K562 (cell line): Measurements from ENCODE around the gene GRIA3. TPM values are rescaled to one million over a fixed set of nuclear protein-coding genes. Genes with fewer than 3 reads are reported as not detected.

Experiments used
- ATAC-seq: fragments of 200-7000 bp; cut with Tn5 transposase; 3 replicates; pipeline ENCODE4 v1.9.1; 2020; ENCODE audit warnings: moderate library complexity
- BruUV-seq: library from RNA; stranded (reverse); fragments of 400-500 nt; replicated peaks from 2 replicates; lab custom pipeline; 2021; lab: Mats Ljungman, UMichigan
- CTCF ChIA-PET: fragments of 300-600 bp; formaldehyde crosslinking; extraction: SDS; loops from one replicate; lab custom pipeline; 2021; ENCODE audit warnings: low intra/inter-chr PET ratio; lab: Yijun Ruan, JAX
- POLR2A ChIA-PET: fragments of 300-600, 350-650 bp; sonication (Branson Sonifier 250); formaldehyde crosslinking; extraction: SDS; loops from one replicate; lab custom pipeline; 2021; ENCODE audit warnings: antibody characterized with exemption, inconsistent platforms; lab: Yijun Ruan, JAX
- DNase-seq, 4 experiments: peaks; one replicate each; pipeline versions ENCODE4 v3.0.0 to v3.0.0-alpha.2; 2011 to 2018; ENCODE audit warnings: low spot score in 3 of 4, mixed read lengths in 3 of 4; ENCODE audit errors: extremely low read depth in 1 of 4
- FAIRE-seq: peaks from 2 replicates; lab custom pipeline; 2011; peaks lifted over from hg19 to GRCh38; lab: Jason Lieb, UNC
- H2AFZ ChIP-seq: 2 replicates; pipeline ENCODE4 v1.6.0; 2011; ENCODE audit warnings: low read depth, low read length, control low read depth, inconsistent platforms
- H3K27ac ChIP-seq: fragments of 200-600 bp; 3 replicates; pipeline ENCODE4 v1.8.0; 2011; ENCODE audit warnings: low read depth, mild to moderate bottlenecking, control low read depth, inconsistent platforms, low read length, moderate library complexity, mixed read lengths; ENCODE audit errors: extremely low read depth
- H3K27me3 ChIP-seq, 2 experiments: fragments of 300-600 bp in 1 of 2; 2 replicates in 1 of 2; 3 replicates in 1 of 2; pipeline versions ENCODE4 v1.6.0 to v1.8.0; 2011; ENCODE audit warnings: inconsistent platforms in 2 of 2, low read length in 2 of 2, mild to moderate bottlenecking in 1 of 2, mixed read lengths in 1 of 2, moderate library complexity in 1 of 2; ENCODE audit not compliant: control insufficient read depth in 2 of 2, insufficient read depth in 2 of 2
- H3K36me3 ChIP-seq: fragments of 300-600 bp; 3 replicates; pipeline ENCODE4 v1.8.0; 2011; ENCODE audit warnings: mild to moderate bottlenecking, low read length, inconsistent platforms; ENCODE audit not compliant: control insufficient read depth, insufficient read depth
- H3K4me1 ChIP-seq, 2 experiments: fragments of 200-600 bp in 1 of 2; replicated peaks in 1 of 2; 2 replicates in 1 of 2; 3 replicates in 1 of 2; pipeline versions ENCODE4 v1.5.1 to v1.8.0; 2011; ENCODE audit warnings: inconsistent platforms in 2 of 2, low read length in 2 of 2, mild to moderate bottlenecking in 1 of 2, mixed read lengths in 1 of 2, moderate library complexity in 1 of 2; ENCODE audit not compliant: control insufficient read depth in 2 of 2, insufficient read depth in 2 of 2
- H3K4me2 ChIP-seq: 2 replicates; pipeline ENCODE4 v1.6.1; 2011; ENCODE audit warnings: low read length, control low read depth, inconsistent platforms, mixed read lengths; ENCODE audit not compliant: insufficient read depth
- H3K4me3 ChIP-seq: fragments of 200-600 bp; sonication (generic), shearing (Covaris generic); 2 replicates; pipeline ENCODE4 v1.5.1; 2016; ENCODE audit warnings: control low read depth, inconsistent platforms
- H3K79me2 ChIP-seq: fragments of 200-600 bp; 3 replicates; pipeline ENCODE4 v1.8.0; 2011; ENCODE audit warnings: low read length, inconsistent platforms; ENCODE audit not compliant: control insufficient read depth, insufficient read depth
- H3K9ac ChIP-seq, 2 experiments: 2 replicates each; pipeline versions ENCODE4 v1.6.0 to v1.6.1; 2011; ENCODE audit warnings: low read depth in 2 of 2, low read length in 2 of 2, control low read depth in 1 of 2, inconsistent platforms in 1 of 2, mild to moderate bottlenecking in 1 of 2, mixed read lengths in 1 of 2; ENCODE audit not compliant: insufficient read depth in 1 of 2
- H3K9me1 ChIP-seq: one replicate; pipeline ENCODE4 v1.6.0; 2011; ENCODE audit warnings: inconsistent platforms, mild to moderate bottlenecking, low read length, moderate library complexity; ENCODE audit not compliant: control insufficient read depth, insufficient read depth
- H3K9me3 ChIP-seq: replicated peaks from 2 replicates; pipeline ENCODE4 v1.5.1; 2011; ENCODE audit warnings: low read depth, low read length, inconsistent platforms; ENCODE audit not compliant: control insufficient read depth, insufficient read depth
- H4K20me1 ChIP-seq: replicated peaks from 2 replicates; pipeline ENCODE4 v1.6.1; 2011; ENCODE audit warnings: low read length, inconsistent platforms, mixed read lengths; ENCODE audit not compliant: control insufficient read depth, insufficient read depth
- BCLAF1 ChIP-seq, 2 experiments: fragments of 450-650 bp in 1 of 2; IDR thresholded peaks; 2 replicates each; pipeline ENCODE4 v1.6.1; 2011 to 2017; ENCODE audit warnings: low read depth in 2 of 2, antibody characterized with exemption in 1 of 2, borderline replicate concordance in 1 of 2, low read length in 1 of 2, mild to moderate bottlenecking in 1 of 2, mixed read lengths in 1 of 2; ENCODE audit not compliant: control insufficient read depth in 1 of 2
- NR2F6 ChIP-seq: fragments of 450-650 bp; formaldehyde crosslinking; IDR thresholded peaks from 2 replicates; pipeline ENCODE4 v1.4.0; 2020; ENCODE audit warnings: mild to moderate bottlenecking
- POLR3G ChIP-seq: IDR thresholded peaks from 2 replicates; pipeline ENCODE4 v1.6.1; 2011; ENCODE audit not compliant: insufficient read length, insufficient replicate concordance; ENCODE audit errors: extremely low read depth
- SREBF2 ChIP-seq: sonication (generic); formaldehyde crosslinking; IDR thresholded peaks from 2 replicates; pipeline ENCODE4 v1.4.0; 2020; ENCODE audit warnings: mild to moderate bottlenecking, missing genetic modification reagents
- VEZF1 ChIP-seq: fragments of 200-800 bp; sonication (Bioruptor generic); IDR thresholded peaks from 2 replicates; pipeline ENCODE4 v1.6.1; 2017; ENCODE audit warnings: missing genetic modification characterization, missing compliant biosample characterization
- ZNF407 ChIP-seq: fragments of 450-650 bp; IDR thresholded peaks from 2 replicates; pipeline ENCODE4 v1.6.1; 2016; ENCODE audit warnings: low read depth
- ZNF57 ChIP-seq: fragments of 450-650 bp; formaldehyde crosslinking; IDR thresholded peaks from 2 replicates; pipeline ENCODE4 v1.4.0; 2020; ENCODE audit warnings: mild to moderate bottlenecking, moderate library complexity
- WGBS: fragments of 100-300 bp; shearing (Covaris generic); methylation state at CpG from one replicate; pipeline ENCODE4 v1.1.6; 2016; ENCODE audit warnings: low coverage, mixed read lengths; ENCODE audit not compliant: insufficient coverage; ENCODE audit errors: missing lambda C conversion rate; 5-methylcytosine and 5-hydroxymethylcytosine counted together
- in situ Hi-C: fragments of 300-500 bp; cut with MboI; formaldehyde crosslinking; loops from 4 replicates; pipeline ENCODE4 v1.15.0; 2018; ENCODE audit warnings: inconsistent platforms, mixed read lengths
- intact Hi-C: fragments of 100-400 bp; cut with micrococcal nuclease; formaldehyde crosslinking; loops from 2 replicates; pipeline ENCODE4 v1.14.2; 2022
- polyA plus RNA-seq, 8 experiments: library from polyadenylated mRNA; depleted of rRNA in 4 of 8; stranded (reverse) in 5 of 8; unstranded in 3 of 8; fragments of >200 nt; fragmentation: Nextera tagmentation in 2 of 8; fragmentation: Illumina TruSeq in 1 of 8; extraction: Ambion mirVana in 2 of 8; extraction: Trizol in 1 of 8; gene quantifications; 2 replicates each; pipeline versions ENCODE4 v1.2.1 to v1.2.3, GENCODE V29; 2011 to 2014; ENCODE audit warnings: inconsistent platforms in 1 of 8, missing spikeins in 1 of 8
- total RNA-seq, 7 experiments: library from RNA; depleted of rRNA in 6 of 7; stranded (reverse); fragments of >200 nt in 6 of 7; fragmentation: Illumina TruSeq in 2 of 7; extraction: Trizol in 2 of 7; gene quantifications; 2 replicates each; pipeline versions ENCODE4 v1.2.1 to v1.2.3, GENCODE V29; 2011 to 2021; ENCODE audit warnings: low replicate concordance in 1 of 7

Gene GRIA3
- total and polyA plus RNA-seq, 9 of the 15 experiments (the other 6 are each of a cell fraction or from before 2014, with no cell fraction given) = 0.10 TPM; not detected in 8

GRCh38 chrX:123481913-123482851 is 298.1 kb downstream of the GRIA3 start:
- BruUV-seq = no TSS peak
- intact Hi-C loops (no loop called here), in situ Hi-C loops (no loop called here)
- H3K9me1 ChIP-seq = no peaks in the 10 kb centered on the region
- no peak for DNase-seq
- H3K36me3 ChIP-seq = no peaks in the 10 kb centered on the region
- H3K27ac ChIP-seq = no peak overlapping the region
- H3K27me3 ChIP-seq = no peaks in the 10 kb centered on the region
- H2AFZ ChIP-seq = no peak overlapping the region
- CTCF ChIA-PET = interaction anchor here (0.8 kb wide), 1 partner anchor 32 kb away, joined by 3 read pairs; no protein-coding TSS in a partner anchor
- no peak overlapping the region for H3K4me3 ChIP-seq
- H3K79me2 ChIP-seq = no peaks in the 10 kb centered on the region
- 10% methylated on average over 11 of the region's 11 CpGs for WGBS
- POLR2A ChIA-PET = no interaction called here
- H3K4me2 ChIP-seq = no peak overlapping the region; the same call in 1 of the 2 replicates
- no peaks in the 10 kb centered on the region for H4K20me1 ChIP-seq
- FAIRE-seq = no peak
- no peaks in the 10 kb centered on the region; a peak in 1 of 5 replicates for H3K4me1 ChIP-seq
- H3K9me3 ChIP-seq = no peaks in the 10 kb centered on the region
- no peak; the same call in 2 of the 3 replicates for ATAC-seq
- H3K9ac ChIP-seq = no peak overlapping the region
- no peak for TF ChIP-seq BCLAF1 (IDR thresholded peaks at IDR 0.05; ENCODE audit: borderline replicate concordance in 1 of 2, control insufficient read depth in 1 of 2, low read depth in 2 of 2, low read length in 1 of 2)
- TF ChIP-seq ZNF57 = no peak
- no peak for TF ChIP-seq SREBF2 (CRISPR knock-in tag)
- no peak for TF ChIP-seq POLR3G
- TF ChIP-seq NR2F6 (CRISPR knock-in tag) = no peak
- TF ChIP-seq ZNF407 = no peak
- TF ChIP-seq VEZF1 = no peak
